Central memory CD8-positive, alpha-beta T cell (primary cell): ENCODE data around the gene APRT.
"Not testable (repeated sequence)": the region's sequence is repeated elsewhere in the genome, so short reads cannot be mapped to it uniquely, and the experiment has no call there.

Experiments
- ATAC-seq: fragments of 150-1000 bp; cut with Tn5 transposase; replicated peaks from 2 replicates; pipeline ENCODE4 v1.10.0; 2022; ENCODE audit warnings: mild to moderate bottlenecking, moderate FRiP score, moderate number of reproducible peaks; ENCODE audit not compliant: poor library complexity, severe bottlenecking; ENCODE audit errors: extremely low read depth
- DNase-seq, 2 donors: peaks; one replicate each; pipeline ENCODE4 v3.0.0; 2021; ENCODE audit warnings: low spot score in 2 of 2
- H3K27ac Mint-ChIP-seq: one replicate; pipeline ENCODE4 v1.8.0; 2022; ENCODE audit warnings: low read depth, mild to moderate bottlenecking, moderate library complexity, mixed read lengths
- H3K27me3 Mint-ChIP-seq: one replicate; pipeline ENCODE4 v1.8.0; 2022; ENCODE audit warnings: mixed read lengths
- H3K36me3 Mint-ChIP-seq: one replicate; pipeline ENCODE4 v1.8.0; 2022; ENCODE audit warnings: mild to moderate bottlenecking, moderate library complexity, mixed read lengths; ENCODE audit not compliant: insufficient read depth
- H3K4me1 Mint-ChIP-seq: one replicate; pipeline ENCODE4 v1.8.0; 2022; ENCODE audit warnings: mixed read lengths
- H3K4me3 Mint-ChIP-seq: one replicate; pipeline ENCODE4 v1.8.0; 2022; ENCODE audit warnings: mild to moderate bottlenecking, moderate library complexity, mixed read lengths
- H3K9me3 Mint-ChIP-seq: one replicate; pipeline ENCODE4 v1.8.0; 2022; ENCODE audit warnings: mixed read lengths

The APRT gene

DNA sequence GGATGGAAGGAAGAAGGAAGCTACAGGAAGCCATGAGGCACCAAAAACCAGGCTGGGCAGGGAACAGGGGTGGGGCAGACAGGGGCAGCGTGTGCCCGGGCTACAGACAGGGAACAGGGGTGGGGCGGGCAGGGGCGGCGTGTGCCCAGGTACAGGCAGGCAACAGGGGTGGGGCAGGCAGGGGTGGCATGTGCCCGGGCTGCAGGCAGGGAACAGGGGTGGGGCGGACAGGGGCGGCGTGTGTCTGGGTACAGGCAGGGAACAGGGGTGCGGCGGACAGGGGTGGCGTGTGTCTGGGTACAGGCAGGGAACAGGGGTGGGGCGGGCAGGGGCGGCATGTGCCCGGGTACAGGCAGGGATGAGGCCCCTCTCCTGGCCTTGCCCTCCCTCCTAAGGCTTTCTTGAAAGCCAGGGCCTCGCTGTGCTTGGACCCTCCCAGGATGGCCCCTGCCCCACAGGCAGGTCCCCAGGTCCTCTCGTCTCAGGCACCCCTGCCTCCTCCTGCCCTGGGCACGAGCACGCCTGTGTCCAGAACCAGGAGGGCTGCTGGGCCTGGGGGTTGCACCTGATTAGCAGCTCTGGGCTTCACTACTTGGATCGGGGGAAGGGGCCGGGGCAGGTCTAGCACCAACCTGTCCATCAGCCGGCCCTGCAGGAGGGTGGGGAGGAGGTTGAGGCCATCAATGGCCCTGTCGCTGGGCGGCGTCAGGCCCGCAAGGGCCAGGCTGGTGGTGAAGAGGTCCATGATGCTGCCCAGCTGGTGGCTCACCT is 14.5 kb upstream of the APRT start:
- Mint-ChIP-seq H3K4me1 (no peaks in the 10 kb centered on the region), H3K4me3 (no peak overlapping the region), H3K36me3 (peaks cover 2% of the 10 kb centered on the region), H3K27me3 (no peaks in the 10 kb centered on the region), H3K27ac (no peak overlapping the region), H3K9me3 (no peaks in the 10 kb centered on the region)
- DNase-seq: no peak
- ATAC-seq: no peak

DNA sequence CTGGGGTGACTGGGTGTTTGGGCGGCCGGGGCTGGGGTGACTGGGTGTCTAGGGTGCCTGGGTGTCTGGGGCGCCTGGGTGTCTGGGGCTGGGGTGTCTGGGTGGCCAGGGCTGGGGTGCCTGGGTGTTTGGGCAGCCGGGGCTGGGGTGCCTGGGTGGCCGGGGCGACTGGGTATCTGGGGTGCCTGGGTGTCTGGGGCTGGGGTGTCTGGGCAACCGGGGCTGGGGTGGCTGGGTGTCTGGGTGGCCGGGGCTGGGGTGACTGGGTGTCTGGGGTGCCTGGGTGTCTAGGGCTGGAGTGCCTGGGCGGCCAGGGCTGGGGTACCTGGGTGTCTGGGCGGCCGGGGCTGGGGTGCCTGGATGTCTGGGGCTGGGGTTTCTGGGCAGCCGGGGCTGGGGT is 13.4 kb upstream of the APRT start:
- Mint-ChIP-seq H3K27ac (no peak overlapping the region), H3K4me1 (no peaks in the 10 kb centered on the region), H3K9me3 (no peaks in the 10 kb centered on the region), H3K36me3 (peaks cover 2% of the 10 kb centered on the region), H3K4me3 (no peak overlapping the region), H3K27me3 (no peaks in the 10 kb centered on the region)
- ATAC-seq (no peak), DNase-seq (no peak)

DNA sequence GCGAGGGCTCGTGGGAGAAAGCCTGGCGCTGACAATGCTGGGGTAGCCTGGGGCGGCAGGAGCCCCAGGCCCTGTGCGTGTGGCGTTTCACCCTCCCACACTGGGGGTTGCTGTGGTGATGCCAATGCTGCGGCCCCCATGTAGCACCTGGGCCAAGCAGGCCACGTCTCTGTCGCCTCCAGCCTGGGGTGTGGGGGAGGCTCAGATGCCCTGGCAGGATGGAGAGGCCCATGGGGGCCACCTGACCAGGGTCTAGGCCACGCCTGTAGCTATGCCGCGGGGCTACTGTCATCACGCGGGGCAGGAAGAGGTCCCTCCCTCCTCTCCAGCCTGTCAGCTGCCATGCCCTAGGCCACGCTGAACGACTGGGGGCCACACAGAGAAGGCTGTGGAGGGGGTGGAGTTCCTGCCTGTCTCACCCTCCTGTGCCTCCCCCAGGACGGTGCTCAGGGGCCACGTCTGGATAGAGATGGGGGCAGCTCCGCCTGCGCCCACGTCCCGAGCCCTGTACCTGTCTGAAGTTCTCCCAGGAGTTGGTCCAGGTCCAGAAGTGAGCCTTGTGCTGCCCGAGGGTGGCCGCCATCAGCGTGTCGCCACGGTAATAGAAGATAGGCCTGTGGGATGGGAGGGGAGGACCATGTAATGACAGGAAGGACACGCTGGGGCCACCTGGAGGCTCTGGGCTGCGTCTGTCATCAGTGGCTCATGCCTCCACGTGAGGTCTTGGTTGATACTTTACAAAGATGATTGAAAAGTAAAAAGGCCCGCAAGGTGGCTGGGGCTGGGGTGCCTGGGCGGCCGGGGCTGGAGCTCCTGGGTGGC is 12.7 kb upstream of the APRT start:
- H3K4me1 Mint-ChIP-seq: no peaks in the 10 kb centered on the region
- no peak overlapping the region for H3K4me3 Mint-ChIP-seq
- no peak for ATAC-seq
- no peaks in the 10 kb centered on the region for H3K9me3 Mint-ChIP-seq
- no peak for DNase-seq
- H3K27me3 Mint-ChIP-seq: no peaks in the 10 kb centered on the region
- no peak overlapping the region for H3K27ac Mint-ChIP-seq
- H3K36me3 Mint-ChIP-seq: peaks cover 2% of the 10 kb centered on the region

DNA sequence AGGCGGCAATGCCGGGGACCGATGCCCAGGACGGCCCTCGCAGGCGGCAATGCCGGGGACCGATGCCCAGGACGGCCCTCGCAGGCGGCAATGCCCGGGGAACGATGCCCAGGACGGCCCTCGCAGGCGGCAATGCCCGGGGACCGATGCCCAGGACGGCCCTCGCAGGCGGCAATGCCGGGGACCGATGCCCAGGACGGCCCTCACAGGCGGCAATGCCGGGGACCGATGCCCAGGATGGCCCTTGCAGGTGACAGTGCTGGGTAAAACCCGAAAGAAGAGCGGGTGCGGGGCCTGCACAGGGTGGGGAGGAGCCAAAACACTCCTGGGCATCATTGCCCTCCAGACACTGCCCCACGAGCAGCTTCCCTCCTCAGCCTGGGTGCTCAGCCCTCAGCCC is 11.9 kb upstream of the APRT start:
- DNase-seq, H3K27me3 Mint-ChIP-seq, H3K4me3 Mint-ChIP-seq, H3K27ac Mint-ChIP-seq, H3K36me3 Mint-ChIP-seq, H3K9me3 Mint-ChIP-seq, ATAC-seq, H3K4me1 Mint-ChIP-seq: not testable (repeated sequence)

DNA sequence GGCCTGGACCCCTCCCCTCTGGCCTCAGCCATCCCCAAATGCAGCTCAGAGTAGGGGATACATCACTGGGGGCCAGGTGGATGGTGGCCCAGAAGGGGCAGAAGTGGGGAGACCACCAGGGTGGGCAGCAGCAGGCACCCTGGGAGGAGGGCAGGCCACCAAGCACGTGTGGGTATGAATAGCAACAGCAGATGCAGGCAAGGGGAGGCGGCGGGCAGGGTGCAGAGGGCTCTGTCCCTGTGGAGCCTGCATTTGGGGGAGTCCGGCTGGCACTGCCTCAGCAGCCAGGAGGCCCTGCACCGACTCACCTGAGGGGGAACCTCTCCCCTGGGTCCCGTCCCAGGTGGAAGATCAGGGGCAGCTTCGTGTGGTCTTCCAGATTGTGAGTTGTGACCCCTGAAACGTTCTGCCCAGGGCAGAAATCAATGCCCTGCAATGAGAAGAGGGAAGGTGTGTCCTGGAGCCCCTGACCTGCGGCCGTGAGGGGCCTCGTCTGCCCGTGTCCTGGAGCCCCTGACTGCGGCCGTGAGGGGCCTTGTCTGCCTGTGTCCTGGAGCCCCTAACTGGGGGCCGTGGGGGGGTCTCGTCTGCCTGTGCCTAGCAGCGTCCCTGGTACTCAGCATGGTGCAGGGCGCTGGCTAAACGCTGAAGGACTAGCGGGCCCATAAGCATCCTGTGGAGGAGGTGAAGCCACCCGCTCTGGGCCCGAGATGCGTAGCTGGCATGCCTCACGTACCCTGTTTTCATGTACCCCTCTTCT is 10.7 kb upstream of the APRT start:
- H3K4me1 Mint-ChIP-seq: no peaks in the 10 kb centered on the region
- H3K27me3 Mint-ChIP-seq: no peaks in the 10 kb centered on the region
- H3K4me3 Mint-ChIP-seq: no peak overlapping the region
- DNase-seq (no peak), ATAC-seq (no peak)
- H3K27ac Mint-ChIP-seq: no peak overlapping the region
- peaks cover 2% of the 10 kb centered on the region for H3K36me3 Mint-ChIP-seq
- no peaks in the 10 kb centered on the region for H3K9me3 Mint-ChIP-seq

- Mint-ChIP-seq H3K4me1 (no peaks in the 10 kb centered on the region), H3K4me3 (no peak overlapping the region), H3K36me3 (peaks cover 2% of the 10 kb centered on the region), H3K27ac (no peak overlapping the region), H3K27me3 (no peaks in the 10 kb centered on the region), H3K9me3 (no peaks in the 10 kb centered on the region)
- DNase-seq (no peak), ATAC-seq (no peak)
Measured at GRCh38 chr16:88821168-88821850, 9.6 kb upstream of the APRT start.

DNA sequence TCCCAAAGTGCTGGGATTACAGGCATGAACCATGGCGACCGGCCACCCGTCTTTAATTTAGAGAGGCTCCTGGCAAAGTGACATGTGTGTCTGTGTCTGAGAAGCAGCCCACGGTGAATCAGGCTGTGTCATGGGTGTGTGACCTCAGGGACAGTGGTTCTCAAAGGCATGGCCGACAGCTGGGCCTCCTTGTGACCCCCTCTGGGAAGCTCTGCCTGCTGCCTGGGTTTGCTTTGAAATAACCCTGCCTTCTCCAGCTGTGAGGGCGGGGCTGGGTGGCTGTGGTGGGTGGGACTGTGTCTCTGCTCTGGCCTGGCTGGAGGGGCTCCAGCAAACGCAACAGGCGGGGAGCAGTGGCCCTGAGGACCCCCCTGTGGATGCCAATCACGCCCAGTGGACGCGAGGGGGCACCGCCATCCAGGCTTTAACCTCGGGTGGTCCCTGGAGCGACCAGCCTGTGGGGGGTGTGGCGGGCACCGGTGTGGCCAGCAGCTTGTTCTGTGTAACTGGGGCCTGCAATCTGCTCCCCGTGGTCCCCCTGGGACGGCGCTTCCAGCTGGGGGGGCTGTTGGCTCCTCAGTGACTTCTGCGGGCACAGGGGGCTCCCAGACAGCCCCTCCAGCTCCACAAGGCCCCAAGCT is 8.8 kb upstream of the APRT start:
- ATAC-seq (no peak), DNase-seq (no peak)
- Mint-ChIP-seq H3K36me3 (peaks cover 2% of the 10 kb centered on the region), H3K27me3 (no peaks in the 10 kb centered on the region), H3K4me3 (no peak overlapping the region), H3K4me1 (no peaks in the 10 kb centered on the region), H3K27ac (no peak overlapping the region), H3K9me3 (no peaks in the 10 kb centered on the region)

- Mint-ChIP-seq H3K36me3 (peaks cover 2% of the 10 kb centered on the region), H3K27ac (no peak overlapping the region), H3K4me1 (no peaks in the 10 kb centered on the region), H3K9me3 (no peaks in the 10 kb centered on the region), H3K4me3 (no peak overlapping the region), H3K27me3 (no peaks in the 10 kb centered on the region)
- ATAC-seq (no peak), DNase-seq (no peak)
Measured at GRCh38 chr16:88819126-88819525, 7.4 kb upstream of the APRT start.

GRCh38 chr16:88818575-88818874 is 6.8 kb upstream of the APRT start:
- Mint-ChIP-seq H3K4me3 (no peak overlapping the region), H3K27me3 (no peaks in the 10 kb centered on the region), H3K4me1 (no peaks in the 10 kb centered on the region), H3K9me3 (no peaks in the 10 kb centered on the region), H3K36me3 (peaks cover 2% of the 10 kb centered on the region), H3K27ac (no peak overlapping the region)
- no peak for ATAC-seq
- DNase-seq: no peak

GRCh38 chr16:88817785-88818574 is 6.3 kb upstream of the APRT start:
- Mint-ChIP-seq H3K4me1 (no peaks in the 10 kb centered on the region), H3K9me3 (no peaks in the 10 kb centered on the region), H3K27ac (no peak overlapping the region), H3K27me3 (no peaks in the 10 kb centered on the region), H3K36me3 (peaks cover 2% of the 10 kb centered on the region), H3K4me3 (no peak overlapping the region)
- ATAC-seq (no peak), DNase-seq (no peak)

DNA sequence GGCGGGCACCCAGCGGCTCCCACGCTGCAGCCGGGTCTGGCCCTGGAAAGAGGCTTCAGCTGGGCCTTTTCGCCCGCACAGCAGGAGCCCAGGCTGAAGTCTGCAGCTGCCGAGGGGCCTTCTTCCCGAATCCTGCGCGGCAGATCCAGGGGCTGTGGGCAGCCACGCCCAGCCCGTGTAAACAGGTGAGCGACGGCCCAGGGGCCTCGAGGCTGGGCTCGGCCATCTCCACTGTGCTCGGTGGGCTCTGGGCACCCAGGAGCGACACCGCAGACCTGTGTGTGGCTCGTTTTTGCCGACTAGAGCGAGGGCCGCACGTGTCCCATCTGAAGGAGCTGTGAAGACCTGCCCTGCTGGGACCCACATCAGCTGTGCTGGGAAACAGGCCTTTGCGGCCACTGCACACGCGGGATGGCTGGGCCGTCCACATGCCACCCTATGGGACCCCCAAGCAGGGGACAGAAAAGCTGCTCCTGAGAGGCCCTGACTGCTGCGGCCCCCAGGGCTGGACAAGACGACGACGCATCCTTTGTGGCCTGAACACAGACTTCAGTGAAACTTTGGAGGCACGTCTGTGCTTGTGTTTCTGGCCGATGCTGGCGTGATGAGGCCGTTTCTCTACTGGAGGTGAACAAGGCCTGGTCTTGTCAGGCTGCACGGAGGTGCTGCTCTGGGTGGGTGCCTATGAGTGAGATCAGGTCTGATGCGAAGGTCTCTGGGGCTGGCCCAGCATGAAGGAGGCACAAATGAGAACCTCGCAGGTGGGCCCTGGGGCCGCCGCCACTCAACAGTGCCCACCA is 5.2 kb upstream of the APRT start:
- Mint-ChIP-seq H3K36me3 (peaks cover 6% of the 10 kb centered on the region), H3K4me1 (peaks cover 3% of the 10 kb centered on the region), H3K9me3 (no peaks in the 10 kb centered on the region), H3K4me3 (no peak overlapping the region), H3K27me3 (no peaks in the 10 kb centered on the region), H3K27ac (no peak overlapping the region)
- ATAC-seq (no peak), DNase-seq (no peak)
